Sciatic nerve (tissue), 1 donor: ENCODE data around the gene FAM83E. TPM values are rescaled to one million over a fixed set of nuclear protein-coding genes. Genes with fewer than 3 reads are reported as not detected.

ENCODE experiments used
- total RNA-seq: library from RNA; stranded (reverse); fragmentation: NEBNext Ultra II Directional; extraction: Animal tissue kit (Norgen Biotek cat#: 25700); gene quantifications from one replicate; pipeline ENCODE4 v1.2.1, GENCODE V29; 2021
- donor health status: DM: no; HTN: no; CAD: no.

Gene FAM83E
- total RNA-seq, 1 donor from 2014 or later = not detected

Other genes starting within 250 kb of the FAM83E start
- gene KDELR1, start 223.5 kb downstream of the FAM83E start, total RNA-seq = 104 TPM
- 1.1 TPM for gene GRIN2D, start 221.4 kb downstream of the FAM83E start, total RNA-seq
- 23.4 TPM for gene GRWD1, start 169.1 kb downstream of the FAM83E start, total RNA-seq
- gene KCNJ14, start 159.5 kb downstream of the FAM83E start, total RNA-seq = 0.71 TPM
- 62.7 TPM for gene CYTH2, start 145.7 kb downstream of the FAM83E start, total RNA-seq
- 0.76 TPM for gene LMTK3, start 103.2 kb downstream of the FAM83E start, total RNA-seq
- gene SULT2B1, start 62.9 kb downstream of the FAM83E start, total RNA-seq = not detected
- not detected for gene SPACA4, start 8.3 kb downstream of the FAM83E start, total RNA-seq
- 789 TPM for gene RPL18, start 4.1 kb upstream of the FAM83E start, total RNA-seq
- 21.5 TPM for gene SPHK2, start 4.4 kb upstream of the FAM83E start, total RNA-seq
- 13.7 TPM for gene DBP, start 22.3 kb upstream of the FAM83E start, total RNA-seq
- 10.5 TPM for gene CA11, start 31.1 kb upstream of the FAM83E start, total RNA-seq
- 1.4 TPM for gene NTN5, start 57.9 kb upstream of the FAM83E start, total RNA-seq
- not detected for gene FUT2, start 80.9 kb upstream of the FAM83E start, total RNA-seq
- gene MAMSTR, start 104.6 kb upstream of the FAM83E start, total RNA-seq = 5.8 TPM
- gene RASIP1, start 125.5 kb upstream of the FAM83E start, total RNA-seq = 28.0 TPM
- 0.27 TPM for gene IZUMO1, start 131.8 kb upstream of the FAM83E start, total RNA-seq
- gene FUT1, start 137.6 kb upstream of the FAM83E start, total RNA-seq = 3.6 TPM
- gene FGF21, start 140.4 kb upstream of the FAM83E start, total RNA-seq = not detected
- 38.0 TPM for gene BCAT2, start 196.0 kb upstream of the FAM83E start, total RNA-seq
- gene HSD17B14, start 221.4 kb upstream of the FAM83E start, total RNA-seq = 22.2 TPM